WTC11 (cell line): ENCODE data around the gene UHRF1.

Experiments used
- AR ChIP-seq: fragments of 250-450 bp; sonication (Bioruptor Pico); IDR thresholded peaks from 2 replicates; pipeline ENCODE4 v1.9.0; 2021; ENCODE audit warnings: mild to moderate bottlenecking
- E2F4 ChIP-seq: sonication (generic); formaldehyde crosslinking; IDR thresholded peaks from 2 replicates; pipeline ENCODE4 v1.8.1; 2022; ENCODE audit warnings: low read depth, mild to moderate bottlenecking, moderate library complexity, missing genetic modification reagents, borderline replicate concordance
- SMAD4 ChIP-seq: sonication (generic); formaldehyde crosslinking; IDR thresholded peaks from 2 replicates; pipeline ENCODE4 v1.8.0; 2022; ENCODE audit warnings: mild to moderate bottlenecking, missing genetic modification reagents
- SP1 ChIP-seq: sonication (generic); formaldehyde crosslinking; conservative IDR thresholded peaks from 2 replicates; pipeline ENCODE4 v1.8.1; 2022; ENCODE audit warnings: missing genetic modification reagents
- TCF7 ChIP-seq: sonication (generic); formaldehyde crosslinking; IDR thresholded peaks from 2 replicates; pipeline ENCODE4 v1.8.0; 2022; ENCODE audit warnings: mild to moderate bottlenecking, low read depth, missing genetic modification reagents, moderate library complexity
- TF ChIP-seq, protein P1 (sequence below): sonication (generic); formaldehyde crosslinking; IDR thresholded peaks from 2 replicates; pipeline ENCODE4 v1.8.1; 2023; ENCODE audit warnings: mild to moderate bottlenecking, missing genetic modification reagents
- TF ChIP-seq, protein P2 (sequence below): fragments of 200-600 bp; IDR thresholded peaks from 2 replicates; pipeline ENCODE4 v1.8.0; 2022; ENCODE audit warnings: antibody characterized with exemption
- TF ChIP-seq, protein P3 (sequence below): sonication (generic); formaldehyde crosslinking; IDR thresholded peaks from 2 replicates; pipeline ENCODE4 v1.8.1; 2023; ENCODE audit warnings: mild to moderate bottlenecking, missing genetic modification reagents, moderate library complexity
- TF ChIP-seq, protein P4 (sequence below): sonication (generic); formaldehyde crosslinking; IDR thresholded peaks from 2 replicates; pipeline ENCODE4 v1.8.1; 2022; ENCODE audit warnings: mild to moderate bottlenecking, moderate library complexity, missing genetic modification reagents

DNA sequence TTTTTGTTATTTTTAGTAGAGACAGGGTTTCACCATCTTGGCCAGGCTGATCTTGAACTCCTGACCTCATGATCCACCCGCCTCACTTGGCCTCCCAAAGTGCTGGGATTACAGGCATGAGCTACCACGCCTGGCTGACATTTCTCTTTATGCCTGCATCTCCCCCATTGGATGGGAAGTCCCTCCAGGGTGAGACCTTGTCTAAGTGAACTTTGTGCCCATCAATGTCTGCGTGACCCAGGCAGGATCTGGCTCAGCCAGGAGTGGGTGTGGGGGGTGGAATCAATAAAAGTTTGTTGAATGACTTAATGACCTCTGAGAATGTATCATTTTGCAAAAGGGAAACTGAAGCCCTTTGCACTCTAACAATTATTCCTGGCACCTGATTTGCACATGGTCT is 4.8 kb upstream of the UHRF1 start:
- TF ChIP-seq, protein P1, sequence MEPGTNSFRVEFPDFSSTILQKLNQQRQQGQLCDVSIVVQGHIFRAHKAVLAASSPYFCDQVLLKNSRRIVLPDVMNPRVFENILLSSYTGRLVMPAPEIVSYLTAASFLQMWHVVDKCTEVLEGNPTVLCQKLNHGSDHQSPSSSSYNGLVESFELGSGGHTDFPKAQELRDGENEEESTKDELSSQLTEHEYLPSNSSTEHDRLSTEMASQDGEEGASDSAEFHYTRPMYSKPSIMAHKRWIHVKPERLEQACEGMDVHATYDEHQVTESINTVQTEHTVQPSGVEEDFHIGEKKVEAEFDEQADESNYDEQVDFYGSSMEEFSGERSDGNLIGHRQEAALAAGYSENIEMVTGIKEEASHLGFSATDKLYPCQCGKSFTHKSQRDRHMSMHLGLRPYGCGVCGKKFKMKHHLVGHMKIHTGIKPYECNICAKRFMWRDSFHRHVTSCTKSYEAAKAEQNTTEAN = no peak
- TF ChIP-seq, protein P2, sequence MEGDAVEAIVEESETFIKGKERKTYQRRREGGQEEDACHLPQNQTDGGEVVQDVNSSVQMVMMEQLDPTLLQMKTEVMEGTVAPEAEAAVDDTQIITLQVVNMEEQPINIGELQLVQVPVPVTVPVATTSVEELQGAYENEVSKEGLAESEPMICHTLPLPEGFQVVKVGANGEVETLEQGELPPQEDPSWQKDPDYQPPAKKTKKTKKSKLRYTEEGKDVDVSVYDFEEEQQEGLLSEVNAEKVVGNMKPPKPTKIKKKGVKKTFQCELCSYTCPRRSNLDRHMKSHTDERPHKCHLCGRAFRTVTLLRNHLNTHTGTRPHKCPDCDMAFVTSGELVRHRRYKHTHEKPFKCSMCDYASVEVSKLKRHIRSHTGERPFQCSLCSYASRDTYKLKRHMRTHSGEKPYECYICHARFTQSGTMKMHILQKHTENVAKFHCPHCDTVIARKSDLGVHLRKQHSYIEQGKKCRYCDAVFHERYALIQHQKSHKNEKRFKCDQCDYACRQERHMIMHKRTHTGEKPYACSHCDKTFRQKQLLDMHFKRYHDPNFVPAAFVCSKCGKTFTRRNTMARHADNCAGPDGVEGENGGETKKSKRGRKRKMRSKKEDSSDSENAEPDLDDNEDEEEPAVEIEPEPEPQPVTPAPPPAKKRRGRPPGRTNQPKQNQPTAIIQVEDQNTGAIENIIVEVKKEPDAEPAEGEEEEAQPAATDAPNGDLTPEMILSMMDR = no peak
- TF ChIP-seq AR (CRISPR knock-in tag) = no peak
- TF ChIP-seq, protein P3, sequence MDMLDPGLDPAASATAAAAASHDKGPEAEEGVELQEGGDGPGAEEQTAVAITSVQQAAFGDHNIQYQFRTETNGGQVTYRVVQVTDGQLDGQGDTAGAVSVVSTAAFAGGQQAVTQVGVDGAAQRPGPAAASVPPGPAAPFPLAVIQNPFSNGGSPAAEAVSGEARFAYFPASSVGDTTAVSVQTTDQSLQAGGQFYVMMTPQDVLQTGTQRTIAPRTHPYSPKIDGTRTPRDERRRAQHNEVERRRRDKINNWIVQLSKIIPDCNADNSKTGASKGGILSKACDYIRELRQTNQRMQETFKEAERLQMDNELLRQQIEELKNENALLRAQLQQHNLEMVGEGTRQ (CRISPR knock-in tag) = no peak
- TF ChIP-seq SMAD4 (CRISPR knock-in tag) = no peak
- TF ChIP-seq SP1 = no peak
- no peak for TF ChIP-seq E2F4 (CRISPR knock-in tag)
- TF ChIP-seq, protein P4, sequence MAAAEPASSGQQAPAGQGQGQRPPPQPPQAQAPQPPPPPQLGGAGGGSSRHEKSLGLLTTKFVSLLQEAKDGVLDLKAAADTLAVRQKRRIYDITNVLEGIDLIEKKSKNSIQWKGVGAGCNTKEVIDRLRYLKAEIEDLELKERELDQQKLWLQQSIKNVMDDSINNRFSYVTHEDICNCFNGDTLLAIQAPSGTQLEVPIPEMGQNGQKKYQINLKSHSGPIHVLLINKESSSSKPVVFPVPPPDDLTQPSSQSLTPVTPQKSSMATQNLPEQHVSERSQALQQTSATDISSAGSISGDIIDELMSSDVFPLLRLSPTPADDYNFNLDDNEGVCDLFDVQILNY (CRISPR knock-in tag) = no peak
- TF ChIP-seq TCF7 = no peak
